Kidney glomerular epithelial cell (primary cell): Measurements from ENCODE around the gene CORIN.

Experiments used
- DNase-seq: peaks from one replicate; lab custom pipeline; 2025; lab: John Stamatoyannopoulos, UW

CORIN gene, protein sequence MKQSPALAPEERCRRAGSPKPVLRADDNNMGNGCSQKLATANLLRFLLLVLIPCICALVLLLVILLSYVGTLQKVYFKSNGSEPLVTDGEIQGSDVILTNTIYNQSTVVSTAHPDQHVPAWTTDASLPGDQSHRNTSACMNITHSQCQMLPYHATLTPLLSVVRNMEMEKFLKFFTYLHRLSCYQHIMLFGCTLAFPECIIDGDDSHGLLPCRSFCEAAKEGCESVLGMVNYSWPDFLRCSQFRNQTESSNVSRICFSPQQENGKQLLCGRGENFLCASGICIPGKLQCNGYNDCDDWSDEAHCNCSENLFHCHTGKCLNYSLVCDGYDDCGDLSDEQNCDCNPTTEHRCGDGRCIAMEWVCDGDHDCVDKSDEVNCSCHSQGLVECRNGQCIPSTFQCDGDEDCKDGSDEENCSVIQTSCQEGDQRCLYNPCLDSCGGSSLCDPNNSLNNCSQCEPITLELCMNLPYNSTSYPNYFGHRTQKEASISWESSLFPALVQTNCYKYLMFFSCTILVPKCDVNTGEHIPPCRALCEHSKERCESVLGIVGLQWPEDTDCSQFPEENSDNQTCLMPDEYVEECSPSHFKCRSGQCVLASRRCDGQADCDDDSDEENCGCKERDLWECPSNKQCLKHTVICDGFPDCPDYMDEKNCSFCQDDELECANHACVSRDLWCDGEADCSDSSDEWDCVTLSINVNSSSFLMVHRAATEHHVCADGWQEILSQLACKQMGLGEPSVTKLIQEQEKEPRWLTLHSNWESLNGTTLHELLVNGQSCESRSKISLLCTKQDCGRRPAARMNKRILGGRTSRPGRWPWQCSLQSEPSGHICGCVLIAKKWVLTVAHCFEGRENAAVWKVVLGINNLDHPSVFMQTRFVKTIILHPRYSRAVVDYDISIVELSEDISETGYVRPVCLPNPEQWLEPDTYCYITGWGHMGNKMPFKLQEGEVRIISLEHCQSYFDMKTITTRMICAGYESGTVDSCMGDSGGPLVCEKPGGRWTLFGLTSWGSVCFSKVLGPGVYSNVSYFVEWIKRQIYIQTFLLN

DNA sequence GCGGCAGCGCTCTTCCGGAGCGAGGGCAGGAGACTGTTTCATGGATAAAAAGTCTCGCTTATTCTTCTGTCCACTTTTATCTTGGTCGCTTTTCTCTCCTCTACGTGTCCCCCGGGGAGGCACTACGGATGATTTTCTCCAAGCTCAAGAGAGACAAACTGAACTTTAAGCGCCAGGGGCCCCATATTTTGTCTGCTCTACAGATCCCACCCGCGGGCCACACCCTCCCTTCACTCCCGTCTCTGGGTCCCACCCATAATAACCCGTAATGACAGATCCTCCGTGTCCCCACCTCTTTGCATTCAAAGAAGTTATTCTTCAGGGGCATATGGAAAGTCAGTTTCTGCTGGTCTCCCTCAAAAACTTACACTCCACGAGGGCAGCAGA lies at the start of gene CORIN:
CORIN (minus strand) TSS at position 160 of the 387 bp plus-strand sequence; CDS start at position 42, 118 bp downstream.
- no peak for DNase-seq

- DNase-seq, result no peak
Observed at GRCh38 chr4:47882228-47882627, 44.4 kb upstream of the CORIN start.

- DNase-seq, result no peak
Observed at GRCh38 chr4:47879458-47879857, 41.6 kb upstream of the CORIN start.

DNA sequence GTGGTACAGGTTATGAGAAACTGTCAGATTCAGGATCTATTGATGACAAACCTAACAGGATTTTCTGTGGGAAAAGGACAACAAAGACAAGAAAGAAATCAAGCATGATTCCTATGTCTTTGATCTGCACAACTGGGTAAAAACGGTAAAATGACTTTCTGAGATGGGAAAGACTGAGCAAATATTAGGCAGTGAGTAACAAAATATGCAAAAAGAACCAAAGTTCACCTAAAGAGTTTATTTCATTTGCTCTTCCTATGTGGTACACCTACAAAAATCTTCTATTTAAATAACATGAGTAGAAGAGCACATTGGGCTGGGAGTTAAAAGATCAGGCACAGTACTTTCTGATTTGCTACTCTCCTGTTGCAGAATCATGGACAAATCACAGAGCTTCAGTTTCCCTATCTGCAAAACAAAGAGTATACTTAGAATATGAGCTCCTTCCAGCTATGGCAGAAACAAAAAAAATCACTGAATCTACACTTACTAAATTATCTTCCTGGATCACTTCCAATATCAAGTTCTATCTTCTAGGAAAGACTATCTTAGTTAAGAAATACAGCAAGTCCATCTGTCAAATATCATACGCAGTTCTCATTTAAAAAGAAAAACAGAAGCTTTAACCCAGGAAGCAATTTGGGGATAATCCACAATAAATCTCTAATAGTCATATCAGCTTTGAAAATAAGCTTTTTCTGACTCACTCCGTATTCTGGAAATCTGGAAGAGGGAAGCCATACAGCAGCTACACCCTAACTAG lies 39.1 kb upstream of the CORIN start:
- no peak for DNase-seq

DNA sequence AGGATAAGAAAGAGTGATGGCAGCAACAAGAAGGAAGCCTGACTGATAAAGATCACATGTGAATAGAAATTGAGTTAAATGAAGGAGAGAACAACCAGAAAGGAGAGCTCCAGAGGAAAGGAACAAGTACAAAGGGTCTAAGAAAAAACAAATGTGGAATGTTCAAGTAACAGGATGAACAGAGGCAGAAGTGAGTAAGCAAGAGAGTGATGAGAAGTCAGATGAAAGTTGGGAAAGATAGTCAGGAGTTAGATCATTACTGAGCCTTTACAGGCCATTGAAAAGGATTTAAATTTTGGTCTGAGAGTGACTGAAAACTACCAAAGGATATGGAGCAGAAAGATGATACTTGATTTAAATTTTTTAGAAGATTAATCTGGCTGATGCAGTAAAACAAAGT lies 38.4 kb upstream of the CORIN start:
- no peak for DNase-seq

DNA sequence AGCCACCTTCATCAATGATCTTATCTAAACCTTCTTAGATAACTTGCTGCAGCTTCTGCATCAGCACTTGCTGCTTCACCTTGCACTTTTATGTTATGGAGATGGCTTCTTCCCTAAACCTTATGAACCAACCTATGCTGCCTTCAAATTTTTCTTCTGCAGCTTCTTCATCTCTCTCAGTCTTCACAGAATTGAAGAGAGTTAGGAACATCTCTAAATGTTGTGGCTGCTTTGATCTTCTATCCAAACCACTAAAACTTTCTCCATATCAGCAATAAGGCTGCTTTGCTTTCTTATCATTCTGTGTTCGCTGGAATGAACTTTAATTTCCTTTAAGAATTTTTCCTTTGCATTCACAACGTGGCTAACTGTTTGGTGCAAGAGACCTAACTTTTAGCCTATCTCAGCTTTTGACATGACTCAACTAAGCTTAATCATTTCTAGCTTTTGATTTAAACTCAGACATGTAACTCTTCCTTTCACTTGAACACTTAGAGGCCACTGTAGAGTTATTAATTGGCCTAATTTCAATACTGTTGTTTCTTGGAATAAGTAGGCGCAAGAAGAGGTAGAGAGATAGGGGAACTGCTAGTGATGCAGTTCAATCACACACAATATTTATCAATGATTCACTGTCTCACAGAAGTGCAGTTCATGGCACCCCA lies 36.1 kb upstream of the CORIN start:
- no peak for DNase-seq

DNA sequence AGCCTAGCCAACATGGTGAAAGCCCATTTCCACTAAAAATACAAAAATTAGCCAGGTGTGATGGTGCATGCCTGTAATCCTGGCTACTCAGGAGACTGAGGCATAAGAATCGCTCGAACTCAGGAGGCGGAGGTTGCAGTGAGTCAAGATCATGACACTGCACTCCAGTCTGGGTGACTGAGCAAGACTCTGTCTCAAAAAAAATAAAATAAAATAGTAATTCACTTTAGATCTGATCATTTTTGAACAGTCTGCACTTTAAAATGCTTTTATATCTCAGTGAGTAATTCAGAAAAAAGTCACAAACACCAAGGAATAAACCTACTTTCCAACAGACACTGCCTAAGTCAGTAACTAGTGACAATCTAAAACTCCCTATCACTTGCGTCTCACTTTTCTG lies 25.6 kb upstream of the CORIN start:
- no peak for DNase-seq

DNA sequence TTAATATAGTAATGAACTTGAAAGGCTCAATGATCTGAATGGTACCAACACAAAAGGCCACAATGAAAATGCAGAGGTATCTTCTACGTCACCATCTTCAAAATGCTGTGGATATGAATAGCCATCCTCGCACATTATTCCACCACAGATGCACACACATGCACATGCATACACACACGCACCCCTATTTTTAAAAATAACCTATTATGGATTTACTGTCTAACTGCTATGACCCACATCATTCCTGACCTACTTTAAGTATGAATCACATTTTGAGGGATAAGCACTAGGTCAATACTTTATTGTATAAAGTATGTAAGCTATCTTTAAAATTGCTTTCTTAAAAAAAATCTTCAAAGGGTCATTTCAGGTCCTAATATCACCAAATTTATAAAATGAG lies 24.4 kb upstream of the CORIN start:
- DNase-seq, result peak; percentile 3

- DNase-seq, result no peak
Observed at GRCh38 chr4:47860305-47860704, 22.4 kb upstream of the CORIN start.

DNA sequence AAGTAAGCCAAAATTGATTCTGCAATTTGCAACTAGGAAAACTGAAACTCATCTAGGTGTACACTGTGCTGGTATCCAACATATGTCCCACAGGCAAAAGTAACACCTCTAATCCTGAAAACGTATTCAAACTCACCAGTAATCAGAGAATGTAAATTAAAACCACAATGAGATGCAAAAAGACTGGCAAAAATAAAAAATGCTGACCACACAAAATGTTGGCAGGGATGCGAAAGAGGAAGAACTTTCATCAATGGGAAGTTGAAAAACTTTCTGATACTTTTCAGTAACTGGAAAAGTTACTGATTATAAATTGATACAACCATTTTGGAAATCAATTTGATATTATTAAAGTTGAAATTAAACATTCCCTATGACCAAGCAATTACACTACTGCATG lies 20.1 kb upstream of the CORIN start:
- no peak for DNase-seq

DNA sequence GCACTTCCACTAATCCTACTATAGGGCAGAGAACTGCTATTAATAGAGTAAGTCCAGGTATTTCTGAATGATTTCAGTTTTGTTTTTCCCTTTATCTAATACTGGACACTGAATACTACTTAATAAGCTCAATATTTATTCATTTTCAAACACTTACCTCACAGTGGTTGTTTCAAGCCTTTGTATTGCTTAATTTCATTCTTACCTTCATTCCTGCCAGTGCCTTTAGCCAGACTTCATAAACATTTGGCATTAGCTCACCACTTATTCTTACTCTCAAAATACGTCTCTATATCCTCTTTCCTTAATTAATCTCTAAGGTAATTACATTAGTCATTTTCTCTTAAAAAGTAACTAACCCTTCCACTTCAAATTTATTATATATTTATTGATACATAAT lies 18.8 kb upstream of the CORIN start:
- no peak for DNase-seq

DNA sequence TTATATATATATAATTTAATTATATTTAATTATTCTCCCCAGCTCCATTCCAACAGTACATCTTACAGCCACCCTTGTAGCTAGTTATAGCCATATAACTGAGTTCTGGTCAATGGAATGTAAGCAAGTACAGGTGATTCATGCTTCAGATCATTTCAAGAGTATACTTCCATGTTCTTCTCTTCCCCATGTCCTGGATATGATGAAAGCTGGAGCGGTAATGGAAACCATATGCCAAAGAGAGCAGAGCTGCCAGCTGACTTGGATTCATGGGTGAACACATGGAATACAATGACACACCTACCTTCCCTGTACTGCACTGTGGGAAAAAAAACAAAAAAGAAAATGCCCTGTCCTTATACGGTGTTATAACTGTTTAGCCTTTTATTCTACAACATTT lies 17.5 kb upstream of the CORIN start:
- DNase-seq, result no peak

DNA sequence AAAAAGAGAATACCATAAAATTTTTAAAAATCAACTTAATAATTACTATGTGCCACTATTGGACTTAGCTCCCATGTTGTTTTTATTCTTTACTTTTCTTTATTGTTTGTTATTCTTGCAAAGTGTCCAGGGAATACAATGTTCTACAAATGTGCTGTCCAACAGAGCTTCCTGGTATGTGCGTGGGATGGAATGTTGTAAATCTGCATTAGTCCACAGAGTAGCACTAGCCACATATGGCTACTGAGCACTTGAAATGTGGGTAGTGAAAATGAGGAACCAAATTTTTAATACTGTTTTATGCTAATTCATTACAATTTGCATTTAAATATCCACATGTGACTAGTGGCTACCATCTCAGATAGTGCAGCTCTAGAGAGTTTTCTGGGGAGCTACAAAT lies 14.3 kb upstream of the CORIN start:
- peak; percentile 33 for DNase-seq

DNA sequence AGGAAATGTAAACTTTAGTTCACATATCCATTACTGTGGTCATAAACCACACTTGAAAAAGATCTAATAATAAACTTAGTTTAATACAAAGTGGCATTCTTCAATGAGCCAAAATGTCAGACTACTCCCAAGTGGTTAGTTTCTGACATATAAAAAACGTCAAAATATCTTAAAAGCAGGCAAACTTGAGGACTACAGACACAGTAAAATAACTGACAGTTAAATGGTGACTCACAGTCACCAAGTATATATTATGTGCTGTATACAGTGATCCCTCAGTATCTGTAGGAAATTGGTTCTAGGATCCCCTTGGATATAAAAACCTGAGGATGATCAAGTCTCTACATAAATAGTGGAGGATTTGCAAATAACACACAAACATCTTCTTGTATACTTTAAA lies 11.6 kb upstream of the CORIN start:
- DNase-seq, result no peak

- DNase-seq, result no peak
Observed at GRCh38 chr4:47848041-47848440, 10.2 kb upstream of the CORIN start.

- no peak for DNase-seq
Observed at GRCh38 chr4:47842985-47843384, 5.1 kb upstream of the CORIN start.

DNA sequence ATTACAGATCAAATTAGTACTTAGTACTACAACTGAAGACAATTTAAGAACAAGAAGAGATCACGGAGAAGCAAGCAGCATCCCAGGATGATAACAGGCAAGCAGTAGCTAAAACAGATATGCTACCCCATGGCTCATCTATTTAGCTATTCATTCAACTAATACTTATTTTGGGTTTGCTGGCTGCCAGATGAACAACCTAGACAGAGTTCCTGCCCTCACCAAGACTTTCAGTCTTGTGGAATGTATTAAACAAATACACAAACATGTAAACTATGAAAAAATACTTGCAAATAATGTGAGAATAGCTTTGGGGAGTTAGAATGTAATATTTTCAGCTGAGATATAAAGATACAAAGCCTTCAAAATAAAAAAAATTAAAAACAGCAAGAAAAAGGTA lies 2.4 kb upstream of the CORIN start:
- DNase-seq, result no peak

- DNase-seq, result no peak
Observed at GRCh38 chr4:47839259-47839658, 1.4 kb upstream of the CORIN start.

GRCh38 chr4:47838445-47838844 lies 578 bp upstream of the CORIN start:
- no peak for DNase-seq

DNA sequence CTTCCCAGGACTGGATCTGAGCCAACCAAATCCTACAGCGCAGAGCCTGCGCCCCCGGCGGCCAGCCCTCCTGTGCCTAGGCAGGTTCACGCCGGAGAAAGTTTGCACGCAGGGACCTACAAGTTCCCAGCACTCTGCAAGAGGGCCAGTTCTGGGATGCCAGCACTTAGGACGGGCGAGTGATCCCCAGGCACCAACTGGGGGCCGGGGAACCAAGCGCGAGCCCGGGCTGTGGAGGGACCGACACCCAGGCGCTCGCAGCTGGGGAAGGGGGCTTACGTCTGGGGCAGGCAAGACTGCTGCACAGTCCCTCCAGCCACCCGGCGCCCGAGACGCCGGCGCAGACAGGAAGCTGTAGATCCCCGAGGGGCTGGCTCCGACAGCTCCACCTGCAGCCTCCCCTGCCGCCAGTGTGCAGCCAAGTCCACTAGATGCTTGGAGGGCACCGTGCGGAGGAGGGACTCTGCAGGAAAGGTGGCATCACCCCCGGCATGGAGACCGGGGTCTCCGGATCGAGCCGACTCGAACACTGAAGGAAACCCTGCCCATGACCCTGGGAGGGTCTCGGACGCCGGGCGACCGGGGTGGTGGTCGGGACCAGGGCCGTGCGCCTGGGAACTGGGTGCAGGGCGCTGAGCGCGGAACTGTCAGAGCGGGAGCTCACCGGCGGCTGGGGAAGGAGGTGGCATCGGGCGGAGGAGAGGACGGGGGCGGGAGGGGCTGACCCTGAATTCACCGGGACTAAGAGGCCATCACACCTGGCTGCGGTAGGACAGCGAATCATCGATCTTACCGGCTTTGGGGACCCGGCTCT lies 566 bp downstream of the CORIN start:
- no peak for DNase-seq

DNA sequence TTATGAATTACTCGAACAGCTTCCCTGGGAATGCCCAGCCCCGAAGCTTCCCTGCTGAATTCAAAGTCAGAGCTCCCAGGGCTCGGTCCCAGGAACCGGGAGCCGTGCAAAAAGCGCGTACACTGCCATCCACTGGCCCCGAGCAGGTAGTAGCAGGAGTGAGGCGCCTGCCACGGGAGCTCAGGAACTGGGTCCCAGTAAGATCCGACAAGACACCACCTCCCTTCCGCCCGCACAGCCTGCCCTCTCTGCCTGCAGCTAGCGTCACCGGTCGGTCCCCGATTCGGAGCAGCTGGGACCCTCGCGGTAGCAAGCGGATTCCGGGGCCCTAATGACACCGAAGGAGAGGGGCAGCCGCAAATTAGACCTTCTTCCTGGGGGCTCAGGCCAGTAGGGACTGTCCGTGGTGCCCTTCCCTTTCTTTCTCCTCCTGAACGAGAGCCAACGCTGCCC lies 1.2 kb downstream of the CORIN start:
- DNase-seq, result peak; percentile 71
